Stimulated activated naive CD8-positive, alpha-beta T cell treated with anti-CD3 and anti-CD28 coated beads, Interleukin-15, amount 100 ng/mL, for 72 hours (primary cell): ENCODE data around the gene RIN1.
"Not testable (repeated sequence)": the region's sequence is repeated elsewhere in the genome, so short reads cannot be mapped to it uniquely, and the experiment has no call there.

Experiments
- ATAC-seq: fragments of 150-1000 bp; cut with Tn5 transposase; 2 replicates; pipeline ENCODE4 v1.10.0; 2021; ENCODE audit warnings: mild to moderate bottlenecking, moderate library complexity
- DNase-seq, 2 donors: peaks; one replicate each; pipeline ENCODE4 v3.0.0; 2021 to 2022
- H3K27ac Mint-ChIP-seq, 2 donors: one replicate each; pipeline ENCODE4 v1.8.0; 2022; ENCODE audit warnings: mild to moderate bottlenecking in 2 of 2, mixed read lengths in 2 of 2, moderate library complexity in 2 of 2
- H3K27me3 Mint-ChIP-seq: one replicate; pipeline ENCODE4 v1.8.0; 2022; ENCODE audit warnings: mixed read lengths
- H3K4me1 Mint-ChIP-seq: one replicate; pipeline ENCODE4 v1.8.0; 2022; ENCODE audit warnings: mild to moderate bottlenecking, mixed read lengths
- H3K4me3 Mint-ChIP-seq, 2 donors: one replicate each; pipeline ENCODE4 v1.8.0; 2022; ENCODE audit warnings: mild to moderate bottlenecking in 2 of 2, mixed read lengths in 2 of 2, moderate library complexity in 1 of 2
- H3K9me3 Mint-ChIP-seq, 2 donors: one replicate each; pipeline ENCODE4 v1.8.0; 2022; ENCODE audit warnings: mixed read lengths in 2 of 2

Gene RIN1

DNA sequence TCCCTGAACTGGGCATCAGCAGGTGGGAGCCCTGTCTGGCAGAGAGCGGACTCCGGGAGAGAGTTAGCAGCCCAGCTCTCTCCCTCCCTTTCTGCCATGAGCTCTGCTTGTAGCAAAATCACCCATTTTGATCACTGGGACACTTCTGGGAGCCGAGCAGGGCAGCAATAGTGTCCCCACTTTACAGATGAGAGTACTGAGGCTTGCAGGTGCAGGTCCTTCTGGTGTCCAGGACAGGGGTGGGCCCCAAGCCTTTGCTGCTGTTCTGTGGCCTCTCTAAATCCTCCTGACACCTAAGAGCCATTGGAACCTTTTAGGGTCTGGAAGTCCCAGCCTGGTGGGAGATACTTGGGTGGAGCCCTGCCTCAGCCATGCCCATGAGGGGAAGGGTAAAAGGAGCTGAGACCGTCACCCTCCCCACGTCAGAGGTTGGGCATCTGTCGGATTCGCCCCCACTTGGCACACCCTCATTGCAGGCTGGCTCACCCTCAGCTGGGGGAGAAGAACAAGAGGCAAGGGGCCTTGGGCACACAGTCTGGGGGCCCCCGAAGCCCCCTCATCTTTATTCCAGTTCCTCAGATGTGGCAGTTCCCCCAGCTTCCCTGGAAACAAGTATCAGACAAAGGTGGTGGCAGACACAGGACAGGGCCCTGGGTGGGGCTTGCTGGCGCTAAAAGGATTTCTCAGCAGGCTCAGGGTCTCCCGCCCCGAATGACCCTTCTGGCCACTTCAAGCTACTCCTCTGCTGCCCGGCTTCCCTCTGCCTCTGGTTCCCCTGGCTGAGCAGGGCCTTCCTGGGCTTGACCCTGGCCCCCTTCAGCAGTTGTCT lies 4.5 kb downstream of the RIN1 start:
- H3K27me3 Mint-ChIP-seq, result no peaks in the 10 kb centered on the region
- no peak overlapping the region for H3K4me3 Mint-ChIP-seq
- DNase-seq (no peak), ATAC-seq (no peak)
- peaks cover 45% of the 10 kb centered on the region for H3K4me1 Mint-ChIP-seq
- H3K9me3 Mint-ChIP-seq, result no peaks in the 10 kb centered on the region
- H3K27ac Mint-ChIP-seq, result no peak overlapping the region

- no peaks in the 10 kb centered on the region for H3K27me3 Mint-ChIP-seq
- H3K9me3 Mint-ChIP-seq, result no peaks in the 10 kb centered on the region
- no peak for DNase-seq
- peaks cover 45% of the 10 kb centered on the region for H3K4me1 Mint-ChIP-seq
- no peak overlapping the region for H3K27ac Mint-ChIP-seq
- no peak overlapping the region for H3K4me3 Mint-ChIP-seq
- no peak for ATAC-seq
Measured at GRCh38 chr11:66330931-66331330, 5.3 kb downstream of the RIN1 start.

DNA sequence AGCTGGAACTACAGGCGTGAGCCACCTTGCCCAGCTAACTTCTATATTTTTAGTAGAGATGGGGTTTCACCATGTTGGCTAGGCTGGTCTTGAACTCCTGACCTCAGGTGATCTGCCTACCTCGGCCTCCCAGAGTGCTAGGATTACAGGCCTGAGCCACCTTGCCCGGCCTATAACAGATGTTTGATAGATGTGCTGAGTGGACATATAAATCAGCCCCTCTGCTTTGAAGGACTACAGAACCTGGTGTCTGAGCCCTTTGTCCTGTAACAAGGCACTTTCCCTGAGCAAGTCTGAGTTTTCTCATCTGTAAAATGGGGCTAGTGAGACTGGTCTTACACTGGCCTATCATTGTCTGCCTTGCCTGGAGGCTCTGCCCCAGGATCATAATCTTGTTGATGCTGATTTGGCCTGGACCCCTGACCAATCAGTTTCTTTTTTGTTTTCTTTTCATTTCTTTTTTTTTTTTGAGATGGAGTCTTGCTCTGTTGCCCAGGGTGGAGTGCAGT lies 7.0 kb downstream of the RIN1 start:
- peak overlapping the region in 1 of 2 donors; percentile 58 for H3K4me3 Mint-ChIP-seq
- no peaks in the 10 kb centered on the region for H3K9me3 Mint-ChIP-seq
- no peak overlapping the region for H3K27ac Mint-ChIP-seq
- no peaks in the 10 kb centered on the region for H3K27me3 Mint-ChIP-seq
- H3K4me1 Mint-ChIP-seq, result peaks cover 50% of the 10 kb centered on the region
- no peak for DNase-seq
- ATAC-seq, result no peak

DNA sequence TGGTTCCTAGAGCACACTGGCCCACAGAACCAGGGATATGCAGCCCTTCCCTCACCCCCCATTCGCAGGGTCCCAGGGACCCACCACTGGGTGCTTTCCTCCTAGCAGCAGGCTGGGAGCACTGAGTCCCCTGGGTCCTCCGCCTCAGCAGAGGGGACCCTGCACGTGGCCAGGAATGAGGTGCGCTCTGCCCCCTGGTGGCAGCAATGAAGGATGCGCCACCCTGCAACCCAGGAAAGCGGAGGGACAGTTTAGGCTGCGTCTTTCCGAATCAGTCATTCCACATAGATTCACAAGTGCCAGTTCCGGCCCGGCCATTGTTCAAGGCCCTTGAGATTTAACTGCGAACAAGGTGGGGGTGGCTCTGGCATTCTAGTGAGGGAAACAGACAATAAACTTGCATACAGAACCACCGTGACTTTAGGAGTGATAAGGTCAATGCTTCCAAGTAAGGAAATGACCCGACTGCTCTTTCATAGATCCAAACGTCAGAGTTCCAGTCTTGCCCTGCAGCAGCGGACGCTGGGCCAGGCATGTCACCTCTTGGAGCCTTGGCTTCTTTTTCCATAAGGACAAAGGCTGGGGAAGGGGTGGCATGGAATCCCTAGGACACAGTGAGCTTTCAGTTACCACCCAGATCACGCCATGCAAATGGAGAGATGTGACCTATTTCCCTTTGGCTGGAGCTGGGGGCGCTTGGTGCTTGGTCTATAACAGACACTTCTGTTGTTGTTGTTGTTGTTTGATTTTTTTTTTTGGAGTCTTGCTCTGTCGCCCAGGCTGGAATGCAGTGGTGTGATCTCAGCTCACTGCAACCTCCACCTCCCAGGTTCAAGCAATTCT lies 7.7 kb downstream of the RIN1 start:
- peak overlapping the region; percentile 58 to 63 for H3K4me3 Mint-ChIP-seq
- peaks cover 56% of the 10 kb centered on the region for H3K4me1 Mint-ChIP-seq
- H3K9me3 Mint-ChIP-seq, result peaks cover 0 to 3% of the 10 kb centered on the region in 2 donors
- DNase-seq, result peak; percentile 82 to 90
- no peaks in the 10 kb centered on the region for H3K27me3 Mint-ChIP-seq
- peak overlapping the region; percentile 22 to 69 for H3K27ac Mint-ChIP-seq
- peak; percentile 87 for ATAC-seq

- Mint-ChIP-seq H3K27ac (peak overlapping the region; percentile 13 to 22), H3K9me3 (peaks cover 0 to 6% of the 10 kb centered on the region in 2 donors), H3K27me3 (no peaks in the 10 kb centered on the region), H3K4me3 (no peak overlapping the region), H3K4me1 (peaks cover 56% of the 10 kb centered on the region)
- peak; percentile 56 for ATAC-seq
- peak in 1 of 2 donors; percentile 46 for DNase-seq
Measured at GRCh38 chr11:66328031-66328301, 8.3 kb downstream of the RIN1 start.

- peak overlapping the region; percentile 10 to 24 for H3K4me3 Mint-ChIP-seq
- ATAC-seq, result no peak
- no peak for DNase-seq
- peaks cover 0 to 6% of the 10 kb centered on the region in 2 donors for H3K9me3 Mint-ChIP-seq
- peaks cover 59% of the 10 kb centered on the region for H3K4me1 Mint-ChIP-seq
- H3K27me3 Mint-ChIP-seq, result no peaks in the 10 kb centered on the region
- H3K27ac Mint-ChIP-seq, result peak overlapping the region; percentile 13 to 22
Measured at GRCh38 chr11:66327171-66328030, 8.8 kb downstream of the RIN1 start.

- DNase-seq, result peak in 1 of 2 donors; percentile 62
- Mint-ChIP-seq H3K9me3 (peaks cover 0 to 6% of the 10 kb centered on the region in 2 donors), H3K27ac (peak overlapping the region; percentile 75 to 85), H3K27me3 (no peaks in the 10 kb centered on the region), H3K4me3 (peak overlapping the region; percentile 32 to 75), H3K4me1 (peaks cover 68% of the 10 kb centered on the region)
- ATAC-seq, result peak; percentile 63
Measured at GRCh38 chr11:66326261-66327111, 9.7 kb downstream of the RIN1 start.

DNA sequence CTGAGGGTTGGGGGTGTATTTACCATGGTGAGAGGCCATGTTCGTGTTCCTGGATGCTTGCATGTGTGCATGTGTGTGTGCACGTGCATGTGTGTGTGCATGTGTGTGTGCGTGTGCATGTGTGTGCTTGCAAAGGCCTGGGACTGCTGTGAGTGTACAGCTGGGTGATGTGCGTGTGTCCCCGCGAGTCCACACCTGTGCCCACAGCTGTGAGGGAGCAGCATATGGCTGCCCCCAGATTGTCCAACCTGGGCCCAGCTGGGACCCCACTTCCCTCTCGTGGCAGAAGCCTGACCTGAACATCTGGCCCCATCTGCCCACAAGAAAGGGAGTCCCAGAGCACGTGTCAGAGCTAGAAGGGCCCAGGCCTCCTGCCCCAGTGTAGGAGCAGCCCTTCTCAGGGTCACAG lies 11.0 kb downstream of the RIN1 start:
- DNase-seq (no peak), ATAC-seq (no peak)
- Mint-ChIP-seq H3K27me3 (no peaks in the 10 kb centered on the region), H3K27ac (no peak overlapping the region), H3K4me1 (peaks cover 68% of the 10 kb centered on the region), H3K4me3 (no peak overlapping the region), H3K9me3 (peaks cover 1 to 6% of the 10 kb centered on the region in 2 donors)

- no peak for DNase-seq
- H3K27me3 Mint-ChIP-seq, result no peaks in the 10 kb centered on the region
- peaks cover 4 to 6% of the 10 kb centered on the region in 2 donors for H3K9me3 Mint-ChIP-seq
- peaks cover 74% of the 10 kb centered on the region for H3K4me1 Mint-ChIP-seq
- H3K27ac Mint-ChIP-seq, result no peak overlapping the region
- H3K4me3 Mint-ChIP-seq, result no peak overlapping the region
- ATAC-seq, result no peak
Measured at GRCh38 chr11:66324664-66325063, 11.6 kb downstream of the RIN1 start.

DNA sequence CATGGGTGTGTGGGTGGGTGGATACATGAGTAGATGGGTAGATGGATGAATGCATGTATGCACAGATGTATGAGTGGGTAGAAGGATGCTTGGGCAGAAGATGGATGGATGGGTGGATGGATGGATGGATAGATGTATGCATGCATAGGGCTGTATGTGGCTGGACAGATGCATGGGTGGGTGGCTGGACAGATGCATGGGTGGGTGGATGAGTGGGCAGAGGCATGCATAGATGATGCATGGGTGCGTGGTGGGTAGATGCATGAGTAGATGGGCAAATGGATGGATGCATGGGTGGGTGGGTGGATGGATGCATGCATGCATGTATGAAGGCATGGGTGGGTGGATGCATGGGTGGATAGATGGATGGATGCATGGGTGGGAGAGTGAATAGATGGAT lies 12.6 kb downstream of the RIN1 start:
- Mint-ChIP-seq H3K27me3 (no peaks in the 10 kb centered on the region), H3K27ac (no peak overlapping the region), H3K4me1 (peaks cover 79% of the 10 kb centered on the region), H3K9me3 (peaks cover 6 to 10% of the 10 kb centered on the region in 2 donors), H3K4me3 (no peak overlapping the region)
- DNase-seq (no peak), ATAC-seq (no peak)

DNA sequence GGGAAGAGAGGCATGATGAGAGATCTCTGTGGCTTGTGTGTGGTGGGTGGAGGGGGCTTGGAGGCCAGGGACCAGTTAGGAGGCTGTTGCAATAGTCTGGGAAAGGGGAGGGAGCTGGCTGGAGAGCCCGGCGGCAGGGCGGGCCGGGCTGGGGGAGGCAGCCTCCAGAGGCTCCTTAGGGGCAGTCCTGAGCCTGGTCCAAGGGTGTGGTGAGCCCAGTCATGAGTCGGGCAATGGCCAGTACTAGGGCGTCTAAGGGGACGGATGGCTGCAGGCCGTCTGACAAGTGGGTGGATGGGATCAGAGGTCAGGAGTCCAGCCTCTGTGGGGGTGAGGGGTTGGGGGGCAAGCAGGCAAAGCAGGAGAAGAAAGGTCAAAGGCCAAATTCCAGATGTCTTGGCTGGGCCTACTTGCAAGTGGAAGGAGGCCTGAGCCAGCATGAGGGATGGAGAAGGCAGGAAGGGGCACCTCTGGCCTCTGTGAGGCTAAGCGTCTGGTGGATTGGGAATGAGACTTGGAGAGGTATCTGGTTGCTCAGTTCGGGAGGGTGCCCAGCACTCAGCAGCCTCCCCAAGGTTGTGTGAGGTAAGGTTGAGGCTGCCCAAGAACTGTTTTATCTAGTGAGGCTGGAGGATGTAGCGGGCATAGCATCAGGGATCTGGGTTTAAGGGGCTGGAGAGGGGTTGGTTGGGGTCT lies 13.4 kb downstream of the RIN1 start:
- no peaks in the 10 kb centered on the region for H3K27me3 Mint-ChIP-seq
- peaks cover 79% of the 10 kb centered on the region for H3K4me1 Mint-ChIP-seq
- no peak overlapping the region for H3K4me3 Mint-ChIP-seq
- DNase-seq (no peak), ATAC-seq (no peak)
- peaks cover 6 to 10% of the 10 kb centered on the region in 2 donors for H3K9me3 Mint-ChIP-seq
- H3K27ac Mint-ChIP-seq, result peak overlapping the region in 1 of 2 donors; percentile 82

- Mint-ChIP-seq H3K27ac (no peak overlapping the region), H3K9me3 (peaks cover 6 to 10% of the 10 kb centered on the region in 2 donors), H3K4me1 (peaks cover 75% of the 10 kb centered on the region), H3K4me3 (no peak overlapping the region), H3K27me3 (no peaks in the 10 kb centered on the region)
- ATAC-seq, result no peak
- no peak for DNase-seq
Measured at GRCh38 chr11:66321606-66322005, 14.6 kb downstream of the RIN1 start.

DNA sequence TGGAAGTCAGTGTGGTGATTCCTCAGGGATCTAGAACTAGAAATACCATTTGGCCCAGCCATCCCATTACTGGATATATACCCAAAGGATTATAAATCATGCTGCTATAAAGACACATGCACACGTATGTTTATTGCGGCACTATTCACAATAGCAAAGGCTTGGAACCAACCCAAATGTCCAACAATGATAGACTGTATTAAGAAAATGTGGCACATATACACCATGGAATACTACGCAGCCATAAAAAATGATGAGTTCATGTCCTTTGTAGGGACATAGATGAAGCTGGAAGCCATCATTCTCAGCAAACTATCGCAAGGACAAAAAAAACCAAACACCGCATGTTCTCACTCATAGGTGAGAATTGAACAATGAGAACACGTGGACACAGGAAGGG lies 15.5 kb downstream of the RIN1 start:
- H3K9me3 Mint-ChIP-seq, result peaks cover 6 to 10% of the 10 kb centered on the region in 2 donors
- peaks cover 73% of the 10 kb centered on the region for H3K4me1 Mint-ChIP-seq
- not testable (repeated sequence) for ATAC-seq, H3K4me3 Mint-ChIP-seq, DNase-seq, H3K27me3 Mint-ChIP-seq, H3K27ac Mint-ChIP-seq

DNA sequence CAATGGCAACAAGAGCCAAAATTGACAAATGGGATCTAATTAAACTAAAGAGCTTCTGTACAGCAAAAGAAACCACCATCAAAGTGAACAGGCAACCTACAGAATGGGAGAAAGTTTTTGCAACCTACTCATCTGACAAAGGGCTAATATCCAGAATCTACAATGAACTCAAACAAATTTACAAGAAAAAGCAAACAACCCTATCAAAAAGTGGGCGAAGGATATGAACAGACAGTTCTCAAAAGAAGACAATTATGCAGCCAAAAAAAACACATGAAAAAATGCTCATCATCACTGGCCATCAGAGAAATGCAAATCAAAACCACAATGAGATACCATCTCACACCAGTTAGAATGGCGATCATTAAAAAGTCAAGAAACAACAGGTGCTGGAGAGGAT lies 15.9 kb downstream of the RIN1 start:
- H3K4me1 Mint-ChIP-seq, result peaks cover 73% of the 10 kb centered on the region

More for the DNA sequence above, 15.9 kb downstream of the RIN1 start:
- not testable (repeated sequence) for H3K27ac Mint-ChIP-seq, DNase-seq, H3K4me3 Mint-ChIP-seq, ATAC-seq, H3K27me3 Mint-ChIP-seq
- H3K9me3 Mint-ChIP-seq, result peaks cover 6 to 10% of the 10 kb centered on the region in 2 donors
